ENCODE measurements around the gene SLC29A1.
"Not testable (repeated sequence)": the region's sequence is repeated elsewhere in the genome, so short reads cannot be mapped to it uniquely, and the experiment has no call there.

Gene SLC29A1

DNA sequence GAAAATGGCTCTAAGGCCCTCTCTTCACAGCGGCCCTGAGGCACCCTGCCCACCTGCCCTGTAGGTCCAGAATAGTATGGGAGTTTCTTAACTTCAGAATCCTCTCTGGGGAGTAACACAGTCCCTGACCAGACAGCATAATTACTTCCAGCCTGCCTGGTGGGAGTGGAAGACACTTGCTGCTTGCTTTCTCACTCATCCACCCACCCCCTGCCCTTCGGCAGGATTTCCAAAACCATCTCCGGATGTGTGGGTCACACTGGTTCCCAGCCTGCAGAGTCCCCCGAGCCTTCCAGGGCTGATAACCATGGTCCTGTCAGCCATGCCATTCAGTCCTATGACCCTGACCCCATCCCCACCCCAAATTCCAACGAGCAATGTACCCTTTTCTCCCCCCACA lies 5.4 kb downstream of the SLC29A1 start:
- Histone ChIP-seq H3K4me1 (ENCODE audit: control insufficient read depth in 1 of 2, insufficient read depth in 2 of 2, low read length in 2 of 2) (peaks cover 22 to 28% of the 10 kb centered on the region in 2 donors), H3K27ac (ENCODE audit: low read depth, low read length) (no peak overlapping the region), H3K36me3 (ENCODE audit: control insufficient read depth in 1 of 2, insufficient read depth in 2 of 2, low read length in 2 of 2) (peaks cover 8% of the 10 kb centered on the region in 2 donors), H3K9ac (ENCODE audit: low read depth in 1 of 2, low read length in 2 of 2) (no peak overlapping the region), H3K9me3 (ENCODE audit: control insufficient read depth in 1 of 2, low read length in 2 of 2) (no peaks in the 10 kb centered on the region), H3K4me3 (ENCODE audit: low read depth in 1 of 2, low read length in 2 of 2) (no peak overlapping the region), H3K27me3 (ENCODE audit: control insufficient read depth in 1 of 2, insufficient read depth in 2 of 2, low read length in 2 of 2) (no peaks in the 10 kb centered on the region)

DNA sequence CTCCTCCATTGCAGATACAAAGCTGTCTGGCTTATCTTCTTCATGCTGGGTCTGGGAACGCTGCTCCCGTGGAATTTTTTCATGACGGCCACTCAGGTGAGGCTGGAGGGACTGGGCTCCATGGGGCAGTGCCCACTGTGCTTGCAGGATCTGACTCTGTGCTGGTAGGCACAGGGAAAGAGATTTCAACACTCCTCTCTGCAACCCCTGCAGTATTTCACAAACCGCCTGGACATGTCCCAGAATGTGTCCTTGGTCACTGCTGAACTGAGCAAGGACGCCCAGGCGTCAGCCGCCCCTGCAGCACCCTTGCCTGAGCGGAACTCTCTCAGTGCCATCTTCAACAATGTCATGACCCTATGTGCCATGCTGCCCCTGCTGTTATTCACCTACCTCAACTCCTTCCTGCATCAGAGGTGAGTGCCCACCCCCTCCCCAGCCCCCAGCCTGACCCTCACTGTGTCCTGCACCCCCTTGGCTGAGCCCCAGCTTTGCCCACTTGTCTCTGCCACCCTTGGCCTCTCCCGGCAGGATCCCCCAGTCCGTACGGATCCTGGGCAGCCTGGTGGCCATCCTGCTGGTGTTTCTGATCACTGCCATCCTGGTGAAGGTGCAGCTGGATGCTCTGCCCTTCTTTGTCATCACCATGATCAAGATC lies 6.1 kb downstream of the SLC29A1 start:
- peaks cover 8% of the 10 kb centered on the region in 2 donors for H3K36me3 ChIP-seq (ENCODE audit: control insufficient read depth in 1 of 2, insufficient read depth in 2 of 2, low read length in 2 of 2)
- no peak overlapping the region for H3K4me3 ChIP-seq (ENCODE audit: low read depth in 1 of 2, low read length in 2 of 2)
- peaks cover 18 to 24% of the 10 kb centered on the region in 2 donors for H3K4me1 ChIP-seq (ENCODE audit: control insufficient read depth in 1 of 2, insufficient read depth in 2 of 2, low read length in 2 of 2)
- no peak overlapping the region for H3K9ac ChIP-seq (ENCODE audit: low read depth in 1 of 2, low read length in 2 of 2)
- H3K9me3 ChIP-seq (ENCODE audit: control insufficient read depth in 1 of 2, low read length in 2 of 2): no peaks in the 10 kb centered on the region
- H3K27ac ChIP-seq (ENCODE audit: low read depth, low read length): no peak overlapping the region
- no peaks in the 10 kb centered on the region for H3K27me3 ChIP-seq (ENCODE audit: control insufficient read depth in 1 of 2, insufficient read depth in 2 of 2, low read length in 2 of 2)

DNA sequence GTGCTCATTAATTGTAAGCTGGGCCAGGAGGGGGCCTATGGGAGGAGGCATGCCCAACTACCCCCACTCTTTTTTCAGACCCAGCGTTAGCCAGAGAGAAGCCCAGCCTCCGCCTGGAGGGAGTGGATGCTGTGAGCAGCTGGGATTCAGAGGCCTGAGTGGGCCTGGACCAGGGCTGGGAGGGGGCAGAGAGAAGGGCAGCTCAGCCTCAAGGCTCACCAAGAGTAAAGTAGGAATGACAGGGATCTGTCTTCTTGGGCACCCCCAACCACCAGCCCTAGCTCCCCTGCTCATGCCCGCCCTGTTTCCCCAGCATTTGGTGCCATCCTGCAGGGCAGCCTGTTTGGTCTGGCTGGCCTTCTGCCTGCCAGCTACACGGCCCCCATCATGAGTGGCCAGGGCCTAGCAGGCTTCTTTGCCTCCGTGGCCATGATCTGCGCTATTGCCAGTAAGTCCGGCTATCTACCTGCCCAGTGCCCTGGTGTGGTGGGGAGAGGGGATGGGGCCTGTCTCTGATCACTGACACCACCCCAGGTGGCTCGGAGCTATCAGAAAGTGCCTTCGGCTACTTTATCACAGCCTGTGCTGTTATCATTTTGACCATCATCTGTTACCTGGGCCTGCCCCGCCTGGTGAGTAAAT lies 6.8 kb downstream of the SLC29A1 start:
- Histone ChIP-seq H3K4me1 (ENCODE audit: control insufficient read depth in 1 of 2, insufficient read depth in 2 of 2, low read length in 2 of 2) (peaks cover 15 to 25% of the 10 kb centered on the region in 2 donors), H3K27me3 (ENCODE audit: control insufficient read depth in 1 of 2, insufficient read depth in 2 of 2, low read length in 2 of 2) (no peaks in the 10 kb centered on the region), H3K9ac (ENCODE audit: low read depth in 1 of 2, low read length in 2 of 2) (no peak overlapping the region), H3K4me3 (ENCODE audit: low read depth in 1 of 2, low read length in 2 of 2) (no peak overlapping the region), H3K36me3 (ENCODE audit: control insufficient read depth in 1 of 2, insufficient read depth in 2 of 2, low read length in 2 of 2) (peaks cover 8% of the 10 kb centered on the region in 2 donors), H3K27ac (ENCODE audit: low read depth, low read length) (no peak overlapping the region), H3K9me3 (ENCODE audit: control insufficient read depth in 1 of 2, low read length in 2 of 2) (no peaks in the 10 kb centered on the region)

DNA sequence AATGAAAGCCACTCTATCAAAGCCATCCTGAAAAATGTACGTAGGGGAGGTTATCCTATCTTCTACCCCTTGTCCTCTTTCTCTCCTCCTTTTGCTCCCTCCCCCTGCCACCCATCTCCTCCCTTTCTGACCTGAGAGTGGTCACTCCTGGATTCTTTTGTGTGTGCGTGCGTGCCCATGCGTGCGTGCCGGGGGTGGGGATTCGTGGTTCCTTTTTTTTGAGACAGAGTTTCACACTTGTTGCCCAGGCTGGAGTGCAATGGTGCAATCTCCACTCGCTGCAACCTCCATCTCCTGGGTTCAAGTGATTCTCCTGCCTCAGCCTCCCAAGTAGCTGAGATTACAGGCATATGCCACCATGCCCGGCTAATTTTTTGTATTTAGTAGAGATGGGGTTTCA lies 8.0 kb downstream of the SLC29A1 start:
- not testable (repeated sequence) for H3K27ac ChIP-seq (ENCODE audit: low read depth, low read length); H3K4me3 ChIP-seq (ENCODE audit: low read depth in 1 of 2, low read length in 2 of 2); H3K27me3 ChIP-seq (ENCODE audit: control insufficient read depth in 1 of 2, insufficient read depth in 2 of 2, low read length in 2 of 2); H3K9me3 ChIP-seq (ENCODE audit: control insufficient read depth in 1 of 2, low read length in 2 of 2); H3K36me3 ChIP-seq (ENCODE audit: control insufficient read depth in 1 of 2, insufficient read depth in 2 of 2, low read length in 2 of 2); H3K9ac ChIP-seq (ENCODE audit: low read depth in 1 of 2, low read length in 2 of 2)
- H3K4me1 ChIP-seq (ENCODE audit: control insufficient read depth in 1 of 2, insufficient read depth in 2 of 2, low read length in 2 of 2): peaks cover 7 to 18% of the 10 kb centered on the region in 2 donors

DNA sequence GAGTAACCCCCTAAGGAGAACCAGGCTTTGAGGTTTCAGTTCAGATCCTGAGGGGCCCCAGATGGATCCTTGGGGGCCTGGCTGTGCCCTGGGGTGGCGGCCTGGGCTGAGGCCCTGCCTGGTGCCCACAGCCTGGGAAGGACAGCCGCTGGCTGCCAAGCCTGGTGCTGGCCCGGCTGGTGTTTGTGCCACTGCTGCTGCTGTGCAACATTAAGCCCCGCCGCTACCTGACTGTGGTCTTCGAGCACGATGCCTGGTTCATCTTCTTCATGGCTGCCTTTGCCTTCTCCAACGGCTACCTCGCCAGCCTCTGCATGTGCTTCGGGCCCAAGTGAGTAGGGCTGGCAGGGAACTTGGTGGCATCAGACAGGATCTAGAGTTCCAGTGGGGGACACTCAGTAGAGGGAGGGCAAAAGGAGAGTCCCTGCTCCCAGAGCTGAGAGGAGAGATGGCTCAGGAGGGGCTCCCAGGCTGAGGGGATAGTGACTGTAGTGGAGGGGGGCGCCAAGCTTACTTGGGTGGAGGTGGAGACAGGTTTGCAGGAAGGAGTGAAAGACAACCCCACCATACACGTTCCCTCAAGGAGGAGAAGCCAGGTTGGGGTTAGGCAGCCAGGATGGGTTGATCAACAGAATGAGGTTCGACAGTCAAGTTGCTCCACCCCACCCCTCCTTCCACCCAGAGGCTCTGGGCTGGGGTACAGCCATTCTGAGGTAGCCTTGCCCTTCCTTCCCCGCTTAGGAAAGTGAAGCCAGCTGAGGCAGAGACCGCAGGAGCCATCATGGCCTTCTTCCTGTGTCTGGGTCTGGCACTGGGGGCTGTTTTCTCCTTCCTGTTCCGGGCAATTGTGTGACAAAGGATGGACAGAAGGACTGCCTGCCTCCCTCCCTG lies 9.5 kb downstream of the SLC29A1 start:
- peaks cover 15 to 25% of the 10 kb centered on the region in 2 donors for H3K4me1 ChIP-seq (ENCODE audit: control insufficient read depth in 1 of 2, insufficient read depth in 2 of 2, low read length in 2 of 2)
- peaks cover 8% of the 10 kb centered on the region in 2 donors for H3K36me3 ChIP-seq (ENCODE audit: control insufficient read depth in 1 of 2, insufficient read depth in 2 of 2, low read length in 2 of 2)
- H3K4me3 ChIP-seq (ENCODE audit: low read depth in 1 of 2, low read length in 2 of 2): no peak overlapping the region
- no peaks in the 10 kb centered on the region for H3K27me3 ChIP-seq (ENCODE audit: control insufficient read depth in 1 of 2, insufficient read depth in 2 of 2, low read length in 2 of 2)
- H3K9me3 ChIP-seq (ENCODE audit: control insufficient read depth in 1 of 2, low read length in 2 of 2): no peaks in the 10 kb centered on the region
- no peak overlapping the region for H3K9ac ChIP-seq (ENCODE audit: low read depth in 1 of 2, low read length in 2 of 2)
- no peak overlapping the region for H3K27ac ChIP-seq (ENCODE audit: low read depth, low read length)

DNA sequence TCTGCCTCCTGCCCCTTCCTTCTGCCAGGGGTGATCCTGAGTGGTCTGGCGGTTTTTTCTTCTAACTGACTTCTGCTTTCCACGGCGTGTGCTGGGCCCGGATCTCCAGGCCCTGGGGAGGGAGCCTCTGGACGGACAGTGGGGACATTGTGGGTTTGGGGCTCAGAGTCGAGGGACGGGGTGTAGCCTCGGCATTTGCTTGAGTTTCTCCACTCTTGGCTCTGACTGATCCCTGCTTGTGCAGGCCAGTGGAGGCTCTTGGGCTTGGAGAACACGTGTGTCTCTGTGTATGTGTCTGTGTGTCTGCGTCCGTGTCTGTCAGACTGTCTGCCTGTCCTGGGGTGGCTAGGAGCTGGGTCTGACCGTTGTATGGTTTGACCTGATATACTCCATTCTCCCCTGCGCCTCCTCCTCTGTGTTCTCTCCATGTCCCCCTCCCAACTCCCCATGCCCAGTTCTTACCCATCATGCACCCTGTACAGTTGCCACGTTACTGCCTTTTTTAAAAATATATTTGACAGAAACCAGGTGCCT lies 10.2 kb downstream of the SLC29A1 start:
- peaks cover 8% of the 10 kb centered on the region in 2 donors for H3K36me3 ChIP-seq (ENCODE audit: control insufficient read depth in 1 of 2, insufficient read depth in 2 of 2, low read length in 2 of 2)
- no peak overlapping the region for H3K4me3 ChIP-seq (ENCODE audit: low read depth in 1 of 2, low read length in 2 of 2)
- no peak overlapping the region for H3K9ac ChIP-seq (ENCODE audit: low read depth in 1 of 2, low read length in 2 of 2)
- peaks cover 15 to 30% of the 10 kb centered on the region in 2 donors for H3K4me1 ChIP-seq (ENCODE audit: control insufficient read depth in 1 of 2, insufficient read depth in 2 of 2, low read length in 2 of 2)
- no peak overlapping the region for H3K27ac ChIP-seq (ENCODE audit: low read depth, low read length)
- H3K27me3 ChIP-seq (ENCODE audit: control insufficient read depth in 1 of 2, insufficient read depth in 2 of 2, low read length in 2 of 2): no peaks in the 10 kb centered on the region
- H3K9me3 ChIP-seq (ENCODE audit: control insufficient read depth in 1 of 2, low read length in 2 of 2): no peaks in the 10 kb centered on the region

DNA sequence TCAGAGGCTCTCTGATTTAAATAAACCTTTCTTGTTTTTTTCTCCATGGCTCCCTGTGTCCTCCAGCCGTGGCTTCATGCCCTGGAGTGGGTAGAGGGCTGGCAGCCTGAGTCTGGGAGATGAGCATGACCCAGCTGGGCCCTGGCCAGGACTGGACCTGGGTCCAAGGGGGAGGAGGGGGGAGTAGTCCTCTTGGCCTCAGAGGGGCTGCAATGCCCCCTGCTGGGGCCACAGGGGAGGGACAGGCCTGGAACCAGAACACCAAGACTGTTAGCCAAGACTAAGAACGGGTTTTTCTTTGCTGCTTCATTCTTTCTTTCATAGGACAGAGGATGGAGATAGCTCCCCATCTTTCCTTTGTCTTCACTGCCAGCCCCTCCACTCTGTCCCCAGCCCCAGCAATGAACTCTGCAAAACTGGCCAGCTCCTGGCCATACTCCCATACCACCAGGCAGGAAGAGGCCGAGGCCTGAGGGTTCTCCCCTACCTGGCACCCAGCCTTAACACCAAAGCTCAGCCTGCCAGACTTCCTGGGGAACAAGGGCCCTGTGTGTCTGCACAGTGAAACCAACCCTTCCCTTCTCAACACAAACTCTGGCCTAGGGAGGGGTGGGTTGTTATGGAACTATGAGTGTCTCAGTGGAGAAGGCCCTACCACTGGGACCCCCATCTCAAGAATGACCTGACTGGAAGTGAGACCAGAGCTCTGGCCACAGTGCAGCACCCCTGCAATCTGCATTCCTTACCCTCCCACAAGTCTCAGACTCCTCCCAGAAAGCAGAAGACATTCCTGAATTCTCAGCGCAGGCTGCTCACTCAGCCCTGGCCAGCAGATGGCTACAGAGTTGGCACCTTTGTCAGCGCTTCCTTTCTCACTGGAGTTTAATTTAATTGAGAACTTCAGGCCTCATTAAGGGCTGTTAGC lies 11.0 kb downstream of the SLC29A1 start:
- H3K4me3 ChIP-seq (ENCODE audit: low read depth in 1 of 2, low read length in 2 of 2): no peak overlapping the region
- H3K27me3 ChIP-seq (ENCODE audit: control insufficient read depth in 1 of 2, insufficient read depth in 2 of 2, low read length in 2 of 2): no peaks in the 10 kb centered on the region
- no peak overlapping the region for H3K9ac ChIP-seq (ENCODE audit: low read depth in 1 of 2, low read length in 2 of 2)
- peaks cover 15 to 30% of the 10 kb centered on the region in 2 donors for H3K4me1 ChIP-seq (ENCODE audit: control insufficient read depth in 1 of 2, insufficient read depth in 2 of 2, low read length in 2 of 2)
- no peaks in the 10 kb centered on the region for H3K9me3 ChIP-seq (ENCODE audit: control insufficient read depth in 1 of 2, low read length in 2 of 2)
- no peak overlapping the region for H3K27ac ChIP-seq (ENCODE audit: low read depth, low read length)
- peaks cover 8% of the 10 kb centered on the region in 2 donors for H3K36me3 ChIP-seq (ENCODE audit: control insufficient read depth in 1 of 2, insufficient read depth in 2 of 2, low read length in 2 of 2)

DNA sequence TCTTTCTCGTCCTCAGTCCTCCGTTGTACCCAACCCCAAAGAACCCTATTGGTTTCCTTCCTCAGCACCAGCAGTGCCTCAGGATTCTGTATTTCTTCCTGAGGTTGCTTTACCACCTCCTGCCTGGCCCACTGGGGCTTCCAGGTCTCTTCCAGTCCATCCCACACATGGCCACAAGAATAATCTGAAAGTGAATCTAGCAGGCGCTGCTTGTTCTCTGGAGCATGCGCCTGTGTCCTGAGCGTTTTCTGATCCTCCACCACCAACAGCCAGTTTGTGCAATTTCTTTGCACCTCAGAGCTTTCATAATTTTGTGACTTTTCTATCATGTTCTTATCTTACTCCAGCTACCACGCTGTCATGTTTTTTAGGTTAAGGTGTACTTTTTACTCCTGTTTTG lies 11.9 kb downstream of the SLC29A1 start:
- Histone ChIP-seq H3K9ac (ENCODE audit: low read depth in 1 of 2, low read length in 2 of 2) (no peak overlapping the region), H3K4me1 (ENCODE audit: control insufficient read depth in 1 of 2, insufficient read depth in 2 of 2, low read length in 2 of 2) (peaks cover 15 to 30% of the 10 kb centered on the region in 2 donors), H3K4me3 (ENCODE audit: low read depth in 1 of 2, low read length in 2 of 2) (no peak overlapping the region), H3K27me3 (ENCODE audit: control insufficient read depth in 1 of 2, insufficient read depth in 2 of 2, low read length in 2 of 2) (no peaks in the 10 kb centered on the region), H3K27ac (ENCODE audit: low read depth, low read length) (no peak overlapping the region), H3K36me3 (ENCODE audit: control insufficient read depth in 1 of 2, insufficient read depth in 2 of 2, low read length in 2 of 2) (peaks cover 4 to 6% of the 10 kb centered on the region in 2 donors), H3K9me3 (ENCODE audit: control insufficient read depth in 1 of 2, low read length in 2 of 2) (no peaks in the 10 kb centered on the region)

DNA sequence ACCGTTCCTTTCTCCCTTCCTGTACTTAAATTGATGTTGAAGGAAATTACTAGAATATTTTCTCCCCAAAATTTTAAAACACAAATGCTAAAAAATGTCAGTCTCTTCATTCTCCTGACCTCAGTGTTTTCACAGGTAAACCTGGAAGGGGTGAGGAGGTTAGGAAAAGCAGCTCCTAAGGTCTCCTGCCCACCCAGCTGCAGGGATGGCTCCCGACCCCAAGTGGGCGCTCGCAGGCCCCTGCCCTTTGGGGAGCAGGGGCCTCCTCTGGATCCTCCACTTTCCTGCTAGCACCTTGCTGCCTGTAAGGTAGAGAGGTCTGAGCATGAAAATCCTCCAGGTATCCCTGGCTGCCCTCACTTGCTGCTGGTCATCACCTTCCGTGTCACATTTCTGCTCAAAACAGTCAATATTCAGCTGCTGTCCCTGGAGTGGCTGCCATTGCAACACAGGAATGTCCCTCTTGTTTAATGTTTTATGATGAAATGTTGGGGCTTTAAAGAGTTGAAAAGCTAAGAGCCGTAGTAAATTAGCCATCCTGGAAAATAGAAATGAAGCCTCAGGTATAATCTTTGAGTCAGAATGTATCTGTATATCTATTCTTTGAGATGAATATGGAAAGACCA lies 12.6 kb downstream of the SLC29A1 start:
- H3K9ac ChIP-seq (ENCODE audit: low read depth in 1 of 2, low read length in 2 of 2): no peak overlapping the region
- H3K27me3 ChIP-seq (ENCODE audit: control insufficient read depth in 1 of 2, insufficient read depth in 2 of 2, low read length in 2 of 2): no peaks in the 10 kb centered on the region
- no peaks in the 10 kb centered on the region for H3K9me3 ChIP-seq (ENCODE audit: control insufficient read depth in 1 of 2, low read length in 2 of 2)
- H3K36me3 ChIP-seq (ENCODE audit: control insufficient read depth in 1 of 2, insufficient read depth in 2 of 2, low read length in 2 of 2): peaks cover 3 to 5% of the 10 kb centered on the region in 2 donors
- H3K27ac ChIP-seq (ENCODE audit: low read depth, low read length): no peak overlapping the region
- peaks cover 15 to 30% of the 10 kb centered on the region in 2 donors for H3K4me1 ChIP-seq (ENCODE audit: control insufficient read depth in 1 of 2, insufficient read depth in 2 of 2, low read length in 2 of 2)
- no peak overlapping the region for H3K4me3 ChIP-seq (ENCODE audit: low read depth in 1 of 2, low read length in 2 of 2)

All from duodenal mucosa (tissue), 2 donors.